K562 (cell line): Measurements from ENCODE around the gene LTA. TPM values are rescaled to one million over a fixed set of nuclear protein-coding genes. Genes with fewer than 3 reads are reported as not detected.

Experiments
- ATAC-seq: fragments of 200-7000 bp; cut with Tn5 transposase; 3 replicates; pipeline ENCODE4 v1.9.1; 2020; ENCODE audit warnings: moderate library complexity
- BruUV-seq: library from RNA; stranded (reverse); fragments of 400-500 nt; replicated peaks from 2 replicates; lab custom pipeline; 2021; lab: Mats Ljungman, UMichigan
- CTCF ChIA-PET: fragments of 300-600 bp; formaldehyde crosslinking; extraction: SDS; loops from one replicate; lab custom pipeline; 2021; ENCODE audit warnings: low intra/inter-chr PET ratio; lab: Yijun Ruan, JAX
- POLR2A ChIA-PET: fragments of 300-600, 350-650 bp; sonication (Branson Sonifier 250); formaldehyde crosslinking; extraction: SDS; loops from one replicate; lab custom pipeline; 2021; ENCODE audit warnings: antibody characterized with exemption, inconsistent platforms; lab: Yijun Ruan, JAX
- DNase-seq, 4 experiments: peaks; one replicate each; pipeline versions ENCODE4 v3.0.0 to v3.0.0-alpha.2; 2011 to 2018; ENCODE audit warnings: low spot score in 3 of 4, mixed read lengths in 3 of 4; ENCODE audit errors: extremely low read depth in 1 of 4
- FAIRE-seq: peaks from 2 replicates; lab custom pipeline; 2011; peaks lifted over from hg19 to GRCh38; lab: Jason Lieb, UNC
- H2AFZ ChIP-seq: 2 replicates; pipeline ENCODE4 v1.6.0; 2011; ENCODE audit warnings: low read depth, low read length, control low read depth, inconsistent platforms
- H3K27ac ChIP-seq: fragments of 200-600 bp; 3 replicates; pipeline ENCODE4 v1.8.0; 2011; ENCODE audit warnings: low read depth, mild to moderate bottlenecking, control low read depth, inconsistent platforms, low read length, moderate library complexity, mixed read lengths; ENCODE audit errors: extremely low read depth
- H3K27me3 ChIP-seq, 2 experiments: fragments of 300-600 bp in 1 of 2; 2 replicates in 1 of 2; 3 replicates in 1 of 2; pipeline versions ENCODE4 v1.6.0 to v1.8.0; 2011; ENCODE audit warnings: inconsistent platforms in 2 of 2, low read length in 2 of 2, mild to moderate bottlenecking in 1 of 2, mixed read lengths in 1 of 2, moderate library complexity in 1 of 2; ENCODE audit not compliant: control insufficient read depth in 2 of 2, insufficient read depth in 2 of 2
- H3K36me3 ChIP-seq: fragments of 300-600 bp; 3 replicates; pipeline ENCODE4 v1.8.0; 2011; ENCODE audit warnings: mild to moderate bottlenecking, low read length, inconsistent platforms; ENCODE audit not compliant: control insufficient read depth, insufficient read depth
- H3K4me1 ChIP-seq, 2 experiments: fragments of 200-600 bp in 1 of 2; replicated peaks in 1 of 2; 2 replicates in 1 of 2; 3 replicates in 1 of 2; pipeline versions ENCODE4 v1.5.1 to v1.8.0; 2011; ENCODE audit warnings: inconsistent platforms in 2 of 2, low read length in 2 of 2, mild to moderate bottlenecking in 1 of 2, mixed read lengths in 1 of 2, moderate library complexity in 1 of 2; ENCODE audit not compliant: control insufficient read depth in 2 of 2, insufficient read depth in 2 of 2
- H3K4me2 ChIP-seq: 2 replicates; pipeline ENCODE4 v1.6.1; 2011; ENCODE audit warnings: low read length, control low read depth, inconsistent platforms, mixed read lengths; ENCODE audit not compliant: insufficient read depth
- H3K4me3 ChIP-seq: fragments of 200-600 bp; sonication (generic), shearing (Covaris generic); 2 replicates; pipeline ENCODE4 v1.5.1; 2016; ENCODE audit warnings: control low read depth, inconsistent platforms
- H3K79me2 ChIP-seq: fragments of 200-600 bp; 3 replicates; pipeline ENCODE4 v1.8.0; 2011; ENCODE audit warnings: low read length, inconsistent platforms; ENCODE audit not compliant: control insufficient read depth, insufficient read depth
- H3K9ac ChIP-seq, 2 experiments: 2 replicates each; pipeline versions ENCODE4 v1.6.0 to v1.6.1; 2011; ENCODE audit warnings: low read depth in 2 of 2, low read length in 2 of 2, control low read depth in 1 of 2, inconsistent platforms in 1 of 2, mild to moderate bottlenecking in 1 of 2, mixed read lengths in 1 of 2; ENCODE audit not compliant: insufficient read depth in 1 of 2
- H3K9me1 ChIP-seq: one replicate; pipeline ENCODE4 v1.6.0; 2011; ENCODE audit warnings: inconsistent platforms, mild to moderate bottlenecking, low read length, moderate library complexity; ENCODE audit not compliant: control insufficient read depth, insufficient read depth
- H3K9me3 ChIP-seq: replicated peaks from 2 replicates; pipeline ENCODE4 v1.5.1; 2011; ENCODE audit warnings: low read depth, low read length, inconsistent platforms; ENCODE audit not compliant: control insufficient read depth, insufficient read depth
- H4K20me1 ChIP-seq: replicated peaks from 2 replicates; pipeline ENCODE4 v1.6.1; 2011; ENCODE audit warnings: low read length, inconsistent platforms, mixed read lengths; ENCODE audit not compliant: control insufficient read depth, insufficient read depth
- BDP1 ChIP-seq: IDR thresholded peaks from 3 replicates; pipeline ENCODE4 v1.6.1; 2011; ENCODE audit not compliant: insufficient read length, insufficient read depth
- CTBP1 ChIP-seq: fragments of 450-650 bp; IDR thresholded peaks from 2 replicates; pipeline ENCODE4 v1.6.1; 2016; ENCODE audit warnings: borderline replicate concordance
- MTA3 ChIP-seq: fragments of 450-650 bp; formaldehyde crosslinking; IDR thresholded peaks from 2 replicates; pipeline ENCODE4 v1.6.1; 2017; ENCODE audit warnings: mild to moderate bottlenecking, borderline replicate concordance
- NR0B1 ChIP-seq: fragments of 450-650 bp; IDR thresholded peaks from one replicate; pipeline ENCODE4 v1.6.1; 2018; ENCODE audit warnings: mild to moderate bottlenecking, moderate library complexity; ENCODE audit not compliant: partially characterized antibody
- SP1 ChIP-seq: sonication (generic); formaldehyde crosslinking; IDR thresholded peaks from 2 replicates; pipeline ENCODE4 v1.8.1; 2022; ENCODE audit warnings: mild to moderate bottlenecking, missing genetic modification reagents
- TEAD4 ChIP-seq, 2 experiments: sonication (generic) in 1 of 2; formaldehyde crosslinking in 1 of 2; IDR thresholded peaks; 2 replicates each; pipeline versions ENCODE4 v1.6.1 to v1.8.0; 2012 to 2022; ENCODE audit warnings: borderline replicate concordance in 1 of 2, inconsistent platforms in 1 of 2, low read length in 1 of 2, mild to moderate bottlenecking in 1 of 2, missing genetic modification reagents in 1 of 2
- TFAP4 ChIP-seq: sonication (generic); formaldehyde crosslinking; IDR thresholded peaks from 2 replicates; pipeline ENCODE4 v1.8.0; 2022; ENCODE audit warnings: missing genetic modification reagents, mild to moderate bottlenecking, moderate library complexity, borderline replicate concordance
- THRA ChIP-seq: fragments of 450-650 bp; IDR thresholded peaks from 2 replicates; pipeline ENCODE4 v1.6.1; 2017; ENCODE audit warnings: mild to moderate bottlenecking, moderate library complexity
- ZFP36 ChIP-seq: fragments of 150-350 bp; IDR thresholded peaks from 2 replicates; pipeline ENCODE4 v1.6.1; 2018; ENCODE audit warnings: low read length, low read depth; ENCODE audit not compliant: partially characterized antibody
- ZMIZ1 ChIP-seq, 2 experiments: fragments of 150-350 bp in 1 of 2; IDR thresholded peaks; 2 replicates each; pipeline ENCODE4 v1.6.1; 2012 to 2016; ENCODE audit warnings: low read depth in 2 of 2, low read length in 2 of 2, mild to moderate bottlenecking in 1 of 2, moderate library complexity in 1 of 2
- ZNF197 ChIP-seq: fragments of 200-800 bp; sonication (Bioruptor generic); IDR thresholded peaks from 2 replicates; pipeline ENCODE4 v1.6.1; 2016; ENCODE audit warnings: low read depth, missing genetic modification characterization, missing compliant biosample characterization
- ZNF354B ChIP-seq: fragments of 250-450 bp; sonication (Bioruptor Pico); IDR thresholded peaks from 2 replicates; pipeline ENCODE4 v1.4.0; 2020
- WGBS: fragments of 100-300 bp; shearing (Covaris generic); methylation state at CpG from one replicate; pipeline ENCODE4 v1.1.6; 2016; ENCODE audit warnings: low coverage, mixed read lengths; ENCODE audit not compliant: insufficient coverage; ENCODE audit errors: missing lambda C conversion rate; 5-methylcytosine and 5-hydroxymethylcytosine counted together
- in situ Hi-C: fragments of 300-500 bp; cut with MboI; formaldehyde crosslinking; loops from 4 replicates; pipeline ENCODE4 v1.15.0; 2018; ENCODE audit warnings: inconsistent platforms, mixed read lengths
- intact Hi-C: fragments of 100-400 bp; cut with micrococcal nuclease; formaldehyde crosslinking; loops from 2 replicates; pipeline ENCODE4 v1.14.2; 2022
- polyA plus RNA-seq, 8 experiments: library from polyadenylated mRNA; depleted of rRNA in 4 of 8; stranded (reverse) in 5 of 8; unstranded in 3 of 8; fragments of >200 nt; fragmentation: Nextera tagmentation in 2 of 8; fragmentation: Illumina TruSeq in 1 of 8; extraction: Ambion mirVana in 2 of 8; extraction: Trizol in 1 of 8; gene quantifications; 2 replicates each; pipeline versions ENCODE4 v1.2.1 to v1.2.3, GENCODE V29; 2011 to 2014; ENCODE audit warnings: inconsistent platforms in 1 of 8, missing spikeins in 1 of 8
- total RNA-seq, 7 experiments: library from RNA; depleted of rRNA in 6 of 7; stranded (reverse); fragments of >200 nt in 6 of 7; fragmentation: Illumina TruSeq in 2 of 7; extraction: Trizol in 2 of 7; gene quantifications; 2 replicates each; pipeline versions ENCODE4 v1.2.1 to v1.2.3, GENCODE V29; 2011 to 2021; ENCODE audit warnings: low replicate concordance in 1 of 7

LTA gene
- total and polyA plus RNA-seq, 9 of the 15 experiments (the other 6 are each of a cell fraction or from before 2014, with no cell fraction given), result 0.80 TPM; not detected in 8

- Histone ChIP-seq H3K4me1 (peaks cover 0 to 30% of the 10 kb centered on the region in 2 experiments; a peak in 3 of 5 replicates), H3K9ac (no peak overlapping the region), H3K27ac (no peak overlapping the region), H3K9me3 (no peaks in the 10 kb centered on the region), H3K4me2 (no peak overlapping the region), H2AFZ (no peak overlapping the region), H3K9me1 (no peaks in the 10 kb centered on the region), H3K27me3 (no peaks in the 10 kb centered on the region)
- no TSS peak for BruUV-seq
- CTCF ChIA-PET, result no interaction called here
- ATAC-seq, result no peak
- TF ChIP-seq ZNF197 (CRISPR knock-in tag) (no peak), BDP1 (no peak), ZNF354B (CRISPR knock-in tag) (no peak), TFAP4 (no peak), CTBP1 (no peak), NR0B1 (no peak), ZMIZ1 (IDR thresholded peaks at IDR 0.05; ENCODE audit: low read depth in 2 of 2, low read length in 2 of 2) (no peak), SP1 (CRISPR knock-in tag) (no peak), TEAD4 (IDR thresholded peaks at IDR 0.05; ENCODE audit: low read length) (no peak), TEAD4 (CRISPR knock-in tag; IDR thresholded peaks at IDR 0.05; ENCODE audit: borderline replicate concordance) (no peak), ZFP36 (no peak), MTA3 (no peak), THRA (no peak)
- TF ChIP-seq, all 486 proteins: peak for 0
- in situ Hi-C loops (no loop called here), intact Hi-C loops (no loop called here)
- H3K4me3 ChIP-seq, result no peak overlapping the region
- H3K79me2 ChIP-seq, result no peaks in the 10 kb centered on the region
- POLR2A ChIA-PET, result interaction anchor here (3.1 to 3.3 kb wide), 2 partner anchors 9 to 15 kb away, joined by 7 to 16 read pairs; no protein-coding TSS in a partner anchor
- FAIRE-seq, result no peak
- H4K20me1 ChIP-seq, result no peaks in the 10 kb centered on the region
- H3K36me3 ChIP-seq, result no peaks in the 10 kb centered on the region
- no peak for DNase-seq
- 54% methylated on average over 12 of the region's 12 CpGs for WGBS
These were observed 6.4 kb downstream of the LTA start for GRCh38 chr6:31578184-31579118.
